K562 (cell line): ENCODE data around the gene TMEM127. TPM values are rescaled to one million over a fixed set of nuclear protein-coding genes. Genes with fewer than 3 reads are reported as not detected.
A peak's percentile ranks its signal among the peaks of the same experiment; 100 is the strongest.

Experiments used
- CEBPB ChIP-seq: fragments of 450-650 bp; IDR thresholded peaks from 2 replicates; pipeline ENCODE4 v1.6.1; 2016; ENCODE audit warnings: missing genetic modification characterization, missing compliant biosample characterization
- CLOCK ChIP-seq: fragments of 250-450 bp; sonication (Bioruptor Pico); IDR thresholded peaks from 2 replicates; pipeline ENCODE4 v1.4.0; 2020; ENCODE audit warnings: mild to moderate bottlenecking, moderate library complexity, borderline replicate concordance
- COPS2 ChIP-seq: fragments of 450-650 bp; conservative IDR thresholded peaks from 2 replicates; pipeline ENCODE4 v1.6.1; 2016; ENCODE audit warnings: mild to moderate bottlenecking, moderate library complexity
- E2F1 ChIP-seq: sonication (generic); formaldehyde crosslinking; IDR thresholded peaks from 2 replicates; pipeline ENCODE4 v1.8.1; 2023; ENCODE audit warnings: mild to moderate bottlenecking, missing genetic modification reagents, moderate library complexity
- GABPB1 ChIP-seq: sonication (generic); formaldehyde crosslinking; IDR thresholded peaks from 2 replicates; pipeline ENCODE4 v1.8.0; 2022; ENCODE audit warnings: mild to moderate bottlenecking, missing genetic modification reagents
- GATAD2B ChIP-seq: fragments of 450-650 bp; IDR thresholded peaks from 2 replicates; pipeline ENCODE4 v1.6.1; 2017; ENCODE audit warnings: mild to moderate bottlenecking, borderline replicate concordance
- LCOR ChIP-seq: sonication (generic); formaldehyde crosslinking; IDR thresholded peaks from 2 replicates; pipeline ENCODE4 v1.8.0; 2022; ENCODE audit warnings: mild to moderate bottlenecking, missing genetic modification reagents
- RERE ChIP-seq: sonication (generic); formaldehyde crosslinking; IDR thresholded peaks from 2 replicates; pipeline ENCODE4 v1.8.0; 2023; ENCODE audit warnings: missing genetic modification reagents, mild to moderate bottlenecking, borderline replicate concordance
- TAF9B ChIP-seq: fragments of 450-650 bp; IDR thresholded peaks from 2 replicates; pipeline ENCODE4 v1.6.1; 2018; ENCODE audit warnings: mild to moderate bottlenecking; ENCODE audit not compliant: partially characterized antibody
- TEAD2 ChIP-seq: fragments of 450-650 bp; IDR thresholded peaks from 2 replicates; pipeline ENCODE4 v1.6.1; 2016; ENCODE audit warnings: missing genetic modification characterization, control low read depth, missing compliant biosample characterization
- ZNF512 ChIP-seq: IDR thresholded peaks from 2 replicates; pipeline ENCODE4 v1.6.1; 2016; ENCODE audit warnings: missing genetic modification characterization, missing compliant biosample characterization
- ZNF639 ChIP-seq, 2 experiments: fragments of 200-800 bp in 1 of 2; sonication (Bioruptor generic) in 1 of 2; sonication (generic) in 1 of 2; formaldehyde crosslinking in 1 of 2; IDR thresholded peaks in 1 of 2; conservative IDR thresholded peaks in 1 of 2; 2 replicates each; pipeline versions ENCODE4 v1.5.0 to v1.6.1; 2016 to 2020; ENCODE audit warnings: missing compliant biosample characterization in 1 of 2, missing genetic modification characterization in 1 of 2, missing genetic modification reagents in 1 of 2
- polyA plus RNA-seq, 8 experiments: library from polyadenylated mRNA; depleted of rRNA in 4 of 8; stranded (reverse) in 5 of 8; unstranded in 3 of 8; fragments of >200 nt; fragmentation: Nextera tagmentation in 2 of 8; fragmentation: Illumina TruSeq in 1 of 8; extraction: Ambion mirVana in 2 of 8; extraction: Trizol in 1 of 8; gene quantifications; 2 replicates each; pipeline versions ENCODE4 v1.2.1 to v1.2.3, GENCODE V29; 2011 to 2014; ENCODE audit warnings: inconsistent platforms in 1 of 8, missing spikeins in 1 of 8
- total RNA-seq, 7 experiments: library from RNA; depleted of rRNA in 6 of 7; stranded (reverse); fragments of >200 nt in 6 of 7; fragmentation: Illumina TruSeq in 2 of 7; extraction: Trizol in 2 of 7; gene quantifications; 2 replicates each; pipeline versions ENCODE4 v1.2.1 to v1.2.3, GENCODE V29; 2011 to 2021; ENCODE audit warnings: low replicate concordance in 1 of 7

TMEM127 gene
- total and polyA plus RNA-seq, 9 of the 15 experiments (the other 6 are each of a cell fraction or from before 2014, with no cell fraction given), result 1.7 to 20.0 (median 9.9) TPM

GRCh38 chr2:96305091-96305978 is 39.5 kb upstream of the TMEM127 start, which contains the start of gene SNRNP200 (continued):
- TF ChIP-seq ZNF639 (CRISPR knock-in tag; conservative IDR thresholded peaks at IDR 0.05 in 1 of 2, IDR thresholded peaks at IDR 0.05 in 1 of 2) (peak in 1 of 2 experiments; percentile 91; a peak in 2 of 4 replicates), COPS2 (no peak), GABPB1 (CRISPR knock-in tag) (peak; percentile 99), TAF9B (peak; percentile 82), ZNF512 (tag) (no peak), TEAD2 (no peak), E2F1 (CRISPR knock-in tag) (peak; percentile 63), GATAD2B (0 out of 2 replicates have a peak, but pooled peaks have one; percentile 69), CLOCK (CRISPR knock-in tag) (no peak), LCOR (CRISPR knock-in tag) (no peak), CEBPB (tag) (peak; percentile 62; the same call in 1 of the 2 replicates), RERE (CRISPR knock-in tag) (no peak)
